Right cardiac atrium (tissue), 5 donors: ENCODE measurements around the gene HS3ST5. TPM values are rescaled to one million over a fixed set of nuclear protein-coding genes. Genes with fewer than 3 reads are reported as not detected.
"Not testable (repeated sequence)": the region's sequence is repeated elsewhere in the genome, so short reads cannot be mapped to it uniquely, and the experiment has no call there.

ENCODE experiments used
- ATAC-seq, 2 donors: fragments of 200-7000 bp; cut with Tn5 transposase; one replicate each; pipeline versions ENCODE4 v1.8.0 to v1.9.1; 2020; ENCODE audit warnings: moderate library complexity in 2 of 2, mild to moderate bottlenecking in 1 of 2
- DNase-seq, 3 donors: peaks; one replicate each; pipeline ENCODE4 v3.0.0-alpha.2; 2020
- H3K27ac ChIP-seq: one replicate; pipeline ENCODE4 v1.5.1; 2013; ENCODE audit warnings: mild to moderate bottlenecking, low read length, control low read depth, moderate library complexity
- H3K27me3 ChIP-seq: one replicate; pipeline ENCODE4 v1.6.1; 2013; ENCODE audit not compliant: control insufficient read depth, insufficient read depth
- H3K4me1 ChIP-seq: one replicate; pipeline ENCODE4 v1.6.1; 2013; ENCODE audit warnings: low read length; ENCODE audit not compliant: control insufficient read depth, insufficient read depth
- H3K4me3 ChIP-seq: one replicate; pipeline ENCODE4 v1.5.1; 2013; ENCODE audit warnings: low read length, control low read depth
- H3K9me3 ChIP-seq: one replicate; pipeline ENCODE4 v1.6.1; 2013; ENCODE audit warnings: low read length; ENCODE audit not compliant: control insufficient read depth
- WGBS: extraction: QIAGEN DNeasy Blood & Tissue Kit; methylation state at CpG from one replicate; pipeline ENCODE4 v1.1.7; 2013; 5-methylcytosine and 5-hydroxymethylcytosine counted together
- intact Hi-C, 4 donors: fragments of 100-400 bp; cut with DNase I; formaldehyde crosslinking; loops; one replicate each; pipeline versions ENCODE4 v1.11.0 to v1.14.0; 2022 to 2023
- polyA plus RNA-seq: library from polyadenylated mRNA; stranded (reverse); fragments of 200-250 nt; gene quantifications from one replicate; pipeline ENCODE4 v1.2.3, GENCODE V29; 2013
- total RNA-seq, 4 donors: library from RNA; stranded (reverse); fragmentation: NEBNext Ultra II Directional; extraction: Animal tissue kit (Norgen Biotek cat#: 25700); gene quantifications; one replicate each; pipeline ENCODE4 v1.2.1, GENCODE V29; 2021
- donor health status: healthy with polysubstance abuse.
- donor health status: DM: no; HTN: yes; CAD: no.
- donor health status: DM: no; HTN: no; CAD: no.
- donor health status: DM: no; HTN: yes; CAD: no; lungs with severe emphysema.
- donor health status: DM: yes; HTN: yes; CAD: no.

The HS3ST5 gene
- total and polyA plus RNA-seq, 5 donors, result not detected

GRCh38 chr6:114061741-114062140, 281.1 kb downstream of the HS3ST5 start:
- Histone ChIP-seq H3K27ac (no peak overlapping the region), H3K27me3 (no peaks in the 10 kb centered on the region), H3K4me1 (no peaks in the 10 kb centered on the region), H3K4me3 (no peak overlapping the region), H3K9me3 (no peaks in the 10 kb centered on the region)
- intact Hi-C loops, result no loop called here
- ATAC-seq, result no peak
- no peak for DNase-seq
- WGBS, result 92% methylated on average over 4 of the region's 4 CpGs

- 53% methylated on average over 1 of the region's 1 CpG for WGBS
- Histone ChIP-seq H3K9me3 (no peaks in the 10 kb centered on the region), H3K4me3 (no peak overlapping the region), H3K27me3 (no peaks in the 10 kb centered on the region), H3K27ac (no peak overlapping the region), H3K4me1 (no peaks in the 10 kb centered on the region)
- intact Hi-C loops, result no loop called here
- ATAC-seq (no peak), DNase-seq (no peak)
These were observed 281.7 kb downstream of the HS3ST5 start for GRCh38 chr6:114061116-114061515.

DNA sequence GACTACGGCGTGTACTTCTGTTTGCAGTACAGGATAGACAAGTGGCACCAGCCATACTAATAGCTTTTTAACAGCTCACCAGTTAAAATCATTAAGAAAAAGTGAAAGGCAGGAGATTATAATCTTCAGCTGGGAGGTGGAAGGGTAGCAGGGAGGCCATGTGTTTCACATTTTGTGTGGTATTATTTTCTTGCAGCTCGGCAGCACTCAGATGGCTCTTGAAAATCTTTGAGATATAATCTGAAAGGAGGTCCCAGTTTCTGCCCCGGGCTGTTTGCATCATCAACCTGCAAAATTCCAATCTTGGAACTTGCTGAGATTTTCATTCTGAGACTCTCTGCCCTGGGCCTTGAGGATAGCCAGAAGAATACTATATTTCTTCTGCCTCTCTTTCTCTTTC, 284.4 kb downstream of the HS3ST5 start:
- ATAC-seq (no peak), DNase-seq (no peak)
- no peaks in the 10 kb centered on the region for H3K27me3 ChIP-seq
- no peak overlapping the region for H3K4me3 ChIP-seq
- 89% methylated on average over 4 of the region's 4 CpGs for WGBS
- intact Hi-C loops, result no loop called here
- H3K27ac ChIP-seq, result no peak overlapping the region
- no peaks in the 10 kb centered on the region for H3K9me3 ChIP-seq
- H3K4me1 ChIP-seq, result no peaks in the 10 kb centered on the region

DNA sequence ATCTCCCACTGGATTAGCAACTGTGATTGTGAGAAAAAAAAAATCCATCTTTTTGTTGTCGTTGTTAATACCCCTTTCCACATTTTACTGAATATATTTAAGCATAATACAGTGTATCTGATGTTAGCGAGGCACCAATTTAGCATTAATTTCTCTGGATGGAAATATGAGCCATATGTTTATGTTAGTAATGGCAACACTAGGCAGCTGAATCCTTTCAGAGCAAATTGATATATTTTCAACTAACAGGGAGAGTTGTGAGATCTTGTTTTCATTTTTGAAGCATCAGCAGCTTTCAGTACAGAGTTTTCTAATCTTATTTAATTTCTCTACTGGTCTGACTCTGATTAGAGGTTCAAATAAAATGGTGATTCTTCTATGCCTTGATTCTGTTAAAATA, 287.1 kb downstream of the HS3ST5 start:
- no peak overlapping the region for H3K27ac ChIP-seq

DNA sequence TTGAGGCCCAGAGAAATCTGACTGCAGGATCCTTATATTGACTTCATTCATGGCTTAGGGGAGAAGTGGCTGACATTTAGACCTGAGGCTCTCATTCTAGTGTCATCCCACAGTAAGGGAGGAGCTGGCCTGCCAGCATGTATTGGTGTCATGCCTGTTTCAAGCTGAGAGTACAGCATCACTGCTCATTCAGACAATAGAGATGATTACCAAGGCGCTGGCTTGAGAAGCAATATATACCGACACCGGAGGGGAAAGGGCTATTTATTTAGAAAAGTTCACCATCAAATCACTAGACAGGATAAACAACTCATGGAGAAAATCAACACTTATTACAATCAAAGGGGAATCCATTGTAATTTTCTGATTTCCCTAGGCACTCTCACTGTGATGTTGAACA, 287.5 kb downstream of the HS3ST5 start:
- ATAC-seq, result no peak
- intact Hi-C loops, result no loop called here
- Histone ChIP-seq H3K27ac (no peak overlapping the region), H3K4me1 (no peaks in the 10 kb centered on the region), H3K4me3 (no peak overlapping the region), H3K9me3 (no peaks in the 10 kb centered on the region), H3K27me3 (no peaks in the 10 kb centered on the region)
- no peak for DNase-seq
- 76% methylated on average over 3 of the region's 3 CpGs for WGBS

More for the DNA sequence above, 287.1 kb downstream of the HS3ST5 start:
- H3K4me1 ChIP-seq, result no peaks in the 10 kb centered on the region
- no peak for ATAC-seq
- intact Hi-C loops, result no loop called here
- 70% methylated on average over 2 of the region's 2 CpGs for WGBS
- H3K9me3 ChIP-seq, result no peaks in the 10 kb centered on the region
- no peaks in the 10 kb centered on the region for H3K27me3 ChIP-seq
- no peak overlapping the region for H3K4me3 ChIP-seq
- no peak for DNase-seq

DNA sequence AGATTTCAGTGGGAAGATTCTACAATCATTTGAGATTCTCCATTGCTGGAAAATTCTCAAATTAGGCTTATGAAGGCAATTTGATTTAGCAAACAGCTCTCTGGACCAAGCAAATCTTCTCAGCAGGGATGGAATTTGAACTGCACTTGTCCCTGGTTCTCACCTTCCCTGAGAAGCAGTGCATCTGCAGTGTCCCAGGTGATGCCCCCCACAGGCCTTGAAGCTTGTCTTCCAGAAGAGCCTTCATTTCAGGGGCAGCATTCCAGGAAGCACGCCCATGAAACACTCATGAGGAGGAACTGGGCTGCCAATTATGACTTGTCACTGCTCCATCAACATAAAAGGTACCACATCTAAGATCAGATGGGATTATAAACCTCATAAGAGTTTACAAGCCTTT, 289.0 kb downstream of the HS3ST5 start:
- no peak overlapping the region for H3K27ac ChIP-seq
- no peaks in the 10 kb centered on the region for H3K9me3 ChIP-seq
- intact Hi-C loops, result no loop called here
- no peaks in the 10 kb centered on the region for H3K27me3 ChIP-seq
- WGBS, result 79% methylated on average over 1 of the region's 1 CpG
- DNase-seq (no peak), ATAC-seq (no peak)
- H3K4me1 ChIP-seq, result no peaks in the 10 kb centered on the region
- H3K4me3 ChIP-seq, result no peak overlapping the region

- no peak overlapping the region for H3K27ac ChIP-seq
- H3K4me3 ChIP-seq, result no peak overlapping the region
- H3K9me3 ChIP-seq, result no peaks in the 10 kb centered on the region
- no peak for ATAC-seq
- WGBS, result 96% methylated on average over 3 of the region's 3 CpGs
- DNase-seq, result no peak
- intact Hi-C loops, result no loop called here
- H3K4me1 ChIP-seq, result no peaks in the 10 kb centered on the region
- no peaks in the 10 kb centered on the region for H3K27me3 ChIP-seq
These were observed 290.7 kb downstream of the HS3ST5 start for GRCh38 chr6:114052141-114052540.

GRCh38 chr6:114051031-114051430, 291.8 kb downstream of the HS3ST5 start:
- no peak for DNase-seq
- Histone ChIP-seq H3K4me1 (no peaks in the 10 kb centered on the region), H3K27ac (no peak overlapping the region), H3K27me3 (no peaks in the 10 kb centered on the region), H3K9me3 (no peaks in the 10 kb centered on the region), H3K4me3 (no peak overlapping the region)
- intact Hi-C loops, result no loop called here
- ATAC-seq, result no peak
- WGBS, result 98% methylated on average over 1 of the region's 1 CpG

DNA sequence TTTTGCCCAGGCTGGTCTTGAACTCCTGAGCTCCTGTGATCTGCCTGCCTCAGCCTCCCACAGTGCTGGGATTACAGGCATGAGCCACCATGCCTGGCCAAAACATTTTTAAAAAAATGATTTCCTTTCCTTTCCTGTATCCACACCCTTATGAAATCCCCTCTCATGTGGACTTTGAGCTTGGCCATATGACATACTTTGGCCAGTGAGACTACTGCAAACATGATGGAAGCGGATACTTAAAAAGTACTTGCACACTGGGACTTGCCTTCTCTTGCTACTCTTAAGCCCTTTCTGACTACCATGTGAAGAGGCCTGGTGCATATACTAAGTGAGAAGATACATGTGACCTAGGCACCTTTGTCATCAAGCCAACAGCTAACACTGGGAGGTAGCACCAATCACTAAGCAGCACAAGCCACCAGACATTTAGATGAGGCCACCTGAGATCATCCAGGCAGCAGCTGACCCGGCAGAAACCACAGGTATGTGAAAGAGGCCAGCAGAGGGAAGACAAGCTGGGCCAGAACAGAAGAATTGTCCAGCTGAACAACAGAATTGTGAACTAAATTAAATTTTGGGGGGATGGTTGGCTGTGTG, 293.4 kb downstream of the HS3ST5 start:
- Histone ChIP-seq H3K27me3 (no peaks in the 10 kb centered on the region), H3K4me3 (no peak overlapping the region), H3K27ac (no peak overlapping the region), H3K4me1 (no peaks in the 10 kb centered on the region), H3K9me3 (no peaks in the 10 kb centered on the region)
- ATAC-seq (no peak), DNase-seq (no peak)
- intact Hi-C loops, result no loop called here
- WGBS, result 92% methylated on average over 2 of the region's 2 CpGs

DNA sequence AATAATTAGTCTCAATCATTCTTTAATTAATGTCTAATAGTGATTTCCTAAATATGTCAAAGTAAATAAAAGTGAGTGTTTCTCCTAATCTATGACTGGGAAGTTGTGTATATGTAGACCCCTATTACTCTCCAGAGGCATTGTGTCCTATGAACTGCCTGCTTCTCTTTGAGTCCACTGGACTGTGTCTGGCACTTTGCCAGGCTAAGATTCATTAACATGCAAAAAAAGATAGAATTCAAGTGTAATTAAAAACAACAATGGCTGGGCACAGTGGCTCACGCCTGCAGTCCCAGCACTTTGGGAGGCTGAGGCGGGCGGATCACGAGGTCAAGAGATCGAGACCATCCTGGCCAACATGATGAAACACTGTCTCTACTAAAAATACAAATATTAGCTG, 298.3 kb downstream of the HS3ST5 start:
- H3K4me1 ChIP-seq, H3K27me3 ChIP-seq, ATAC-seq, H3K4me3 ChIP-seq, H3K27ac ChIP-seq, DNase-seq, H3K9me3 ChIP-seq, intact Hi-C loops: not testable (repeated sequence)
- 95% methylated on average over 5 of the region's 5 CpGs for WGBS

- Histone ChIP-seq H3K9me3 (no peaks in the 10 kb centered on the region), H3K27ac (no peak overlapping the region), H3K4me1 (no peaks in the 10 kb centered on the region), H3K4me3 (no peak overlapping the region), H3K27me3 (no peaks in the 10 kb centered on the region)
- ATAC-seq (no peak), DNase-seq (no peak)
- 53% methylated on average over 7 of the region's 7 CpGs for WGBS
- intact Hi-C loops, result no loop called here
These were observed 300.4 kb downstream of the HS3ST5 start for GRCh38 chr6:114042267-114043016.
